Measurements from ENCODE around the gene JUN.

JUN gene

DNA sequence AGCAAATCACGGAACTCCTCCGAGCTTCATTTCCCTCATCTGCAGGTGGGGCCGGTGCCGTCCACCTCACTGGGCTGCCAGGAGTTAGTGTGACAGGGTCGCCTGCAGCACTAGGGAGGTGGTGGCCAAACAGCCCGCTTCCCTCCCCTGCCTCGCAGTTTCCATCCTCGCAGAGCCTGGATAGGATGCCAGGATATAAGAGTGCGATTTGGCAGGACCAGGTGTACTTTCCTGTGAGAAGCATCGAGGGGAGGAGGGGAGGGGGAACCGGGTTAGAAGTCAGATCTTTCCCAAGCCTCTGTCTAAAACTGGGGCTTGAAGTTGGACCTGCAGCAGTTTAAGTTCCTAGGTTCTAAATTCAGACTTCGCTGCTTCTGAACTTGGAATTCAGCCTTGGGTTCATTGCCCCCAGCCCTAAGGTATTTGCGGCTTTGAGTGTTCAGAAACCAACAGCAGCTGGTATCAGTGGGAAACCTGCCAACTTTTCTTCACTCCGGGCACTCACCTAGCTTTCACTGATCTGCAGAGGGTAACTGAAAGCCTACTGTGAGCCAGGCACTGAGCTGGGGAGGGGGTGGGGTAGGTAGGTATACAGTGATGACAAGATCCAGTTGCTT is 1.7 kb upstream of the JUN start:
- TF ChIP-seq, protein P1, sequence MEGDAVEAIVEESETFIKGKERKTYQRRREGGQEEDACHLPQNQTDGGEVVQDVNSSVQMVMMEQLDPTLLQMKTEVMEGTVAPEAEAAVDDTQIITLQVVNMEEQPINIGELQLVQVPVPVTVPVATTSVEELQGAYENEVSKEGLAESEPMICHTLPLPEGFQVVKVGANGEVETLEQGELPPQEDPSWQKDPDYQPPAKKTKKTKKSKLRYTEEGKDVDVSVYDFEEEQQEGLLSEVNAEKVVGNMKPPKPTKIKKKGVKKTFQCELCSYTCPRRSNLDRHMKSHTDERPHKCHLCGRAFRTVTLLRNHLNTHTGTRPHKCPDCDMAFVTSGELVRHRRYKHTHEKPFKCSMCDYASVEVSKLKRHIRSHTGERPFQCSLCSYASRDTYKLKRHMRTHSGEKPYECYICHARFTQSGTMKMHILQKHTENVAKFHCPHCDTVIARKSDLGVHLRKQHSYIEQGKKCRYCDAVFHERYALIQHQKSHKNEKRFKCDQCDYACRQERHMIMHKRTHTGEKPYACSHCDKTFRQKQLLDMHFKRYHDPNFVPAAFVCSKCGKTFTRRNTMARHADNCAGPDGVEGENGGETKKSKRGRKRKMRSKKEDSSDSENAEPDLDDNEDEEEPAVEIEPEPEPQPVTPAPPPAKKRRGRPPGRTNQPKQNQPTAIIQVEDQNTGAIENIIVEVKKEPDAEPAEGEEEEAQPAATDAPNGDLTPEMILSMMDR (conservative IDR thresholded peaks at IDR 0.05; ENCODE audit: low read depth, low read length): no peak
- peak; percentile 76 for DNase-seq (ENCODE audit: low read depth)
- peak overlapping the region; percentile 77 for H3K4me3 ChIP-seq (ENCODE audit: low read depth, low read length)

GRCh38 chr1:58784758-58785441 is 1.1 kb upstream of the JUN start:
- TF ChIP-seq, protein P1 (conservative IDR thresholded peaks at IDR 0.05; ENCODE audit: low read depth, low read length): peak; percentile 83
- DNase-seq (ENCODE audit: low read depth): peak; percentile 96
- H3K4me3 ChIP-seq (ENCODE audit: low read depth, low read length): peak overlapping the region; percentile 77

GRCh38 chr1:58783090-58783992 is 506 bp downstream of the JUN start:
- peak overlapping the region; percentile 87 for H3K4me3 ChIP-seq (ENCODE audit: low read depth, low read length)
- TF ChIP-seq, protein P1 (conservative IDR thresholded peaks at IDR 0.05; ENCODE audit: low read depth, low read length): no peak
- peak; percentile 76 for DNase-seq (ENCODE audit: low read depth)

DNA sequence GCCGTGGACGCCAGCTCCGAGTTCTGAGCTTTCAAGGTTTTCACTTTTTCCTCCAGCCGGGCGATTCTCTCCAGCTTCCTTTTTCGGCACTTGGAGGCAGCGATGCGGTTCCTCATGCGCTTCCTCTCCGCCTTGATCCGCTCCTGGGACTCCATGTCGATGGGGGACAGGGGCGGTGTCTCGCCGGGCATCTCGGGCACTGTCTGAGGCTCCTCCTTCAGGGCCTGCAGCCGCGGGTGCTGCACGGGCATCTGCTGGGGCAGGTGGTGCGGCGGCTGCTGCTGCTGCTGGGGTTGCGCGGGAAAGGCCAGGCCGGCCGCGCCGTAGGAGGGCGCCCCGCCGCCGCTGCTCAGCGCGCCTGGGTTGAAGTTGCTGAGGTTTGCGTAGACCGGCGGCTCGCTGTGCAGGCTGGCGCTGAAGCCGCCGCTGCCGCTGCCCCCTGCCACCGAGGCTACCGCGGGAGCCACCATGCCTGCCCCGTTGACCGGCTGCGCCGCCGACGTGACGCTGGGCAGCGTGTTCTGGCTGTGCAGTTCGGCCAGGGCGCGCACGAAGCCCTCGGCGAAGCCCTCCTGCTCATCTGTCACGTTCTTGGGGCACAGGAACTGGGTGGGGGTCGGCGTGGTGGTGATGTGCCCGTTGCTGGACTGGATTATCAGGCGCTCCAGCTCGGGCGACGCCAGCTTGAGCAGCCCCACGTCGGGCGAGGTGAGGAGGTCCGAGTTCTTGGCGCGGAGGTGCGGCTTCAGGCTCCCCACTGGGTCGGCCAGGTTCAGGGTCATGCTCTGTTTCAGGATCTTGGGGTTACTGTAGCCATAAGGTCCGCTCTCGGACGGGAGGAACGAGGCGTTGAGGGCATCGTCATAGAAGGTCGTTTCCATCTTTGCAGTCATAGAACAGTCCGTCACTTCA is 1.4 kb downstream of the JUN start:
- TF ChIP-seq, protein P1 (conservative IDR thresholded peaks at IDR 0.05; ENCODE audit: low read depth, low read length): no peak
- DNase-seq (ENCODE audit: low read depth): peak; percentile 58
- peak overlapping the region; percentile 87 for H3K4me3 ChIP-seq (ENCODE audit: low read depth, low read length)

GRCh38 chr1:58781541-58782177 is 2.2 kb downstream of the JUN start:
- TF ChIP-seq, protein P1 (conservative IDR thresholded peaks at IDR 0.05; ENCODE audit: low read depth, low read length): peak; percentile 52
- peak; percentile 80 for DNase-seq (ENCODE audit: low read depth)
- H3K4me3 ChIP-seq (ENCODE audit: low read depth, low read length): peak overlapping the region; percentile 87
